HG03457 (cell line): ENCODE data around the gene PADI2.

Experiments
- ATAC-seq: cut with Tn5 transposase; IDR thresholded peaks from one replicate; pipeline ENCODE4 v1.9.1; 2021; ENCODE audit warnings: moderate number of reproducible peaks; ENCODE audit not compliant: unreplicated experiment

The PADI2 gene

GRCh38 chr1:17140279-17140678 is 21.0 kb upstream of the PADI2 start:
- ATAC-seq: no peak

- no peak for ATAC-seq
These were observed 20.4 kb upstream of the PADI2 start for GRCh38 chr1:17139637-17140036.

- ATAC-seq: no peak
These were observed 18.2 kb upstream of the PADI2 start for GRCh38 chr1:17137441-17137840.

DNA sequence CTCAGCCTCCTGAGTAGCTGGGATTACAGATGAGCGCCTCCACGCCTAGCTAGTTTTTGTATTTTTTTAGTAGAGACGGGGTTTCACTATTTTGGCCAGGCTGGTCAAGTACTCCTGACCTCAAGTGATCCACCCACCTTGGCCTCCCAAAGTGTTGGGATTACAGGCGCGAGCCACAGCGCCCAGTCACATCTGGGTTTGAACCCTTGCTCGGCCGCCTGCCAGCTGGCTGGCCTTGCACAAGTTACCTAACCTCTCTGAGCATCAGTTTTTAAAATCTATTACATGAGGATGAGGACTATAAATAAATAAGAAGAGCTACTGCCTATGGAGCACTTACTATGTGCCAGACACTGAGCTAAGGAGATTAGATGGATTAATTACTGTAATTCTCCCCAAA is 17.7 kb upstream of the PADI2 start:
- no peak for ATAC-seq

DNA sequence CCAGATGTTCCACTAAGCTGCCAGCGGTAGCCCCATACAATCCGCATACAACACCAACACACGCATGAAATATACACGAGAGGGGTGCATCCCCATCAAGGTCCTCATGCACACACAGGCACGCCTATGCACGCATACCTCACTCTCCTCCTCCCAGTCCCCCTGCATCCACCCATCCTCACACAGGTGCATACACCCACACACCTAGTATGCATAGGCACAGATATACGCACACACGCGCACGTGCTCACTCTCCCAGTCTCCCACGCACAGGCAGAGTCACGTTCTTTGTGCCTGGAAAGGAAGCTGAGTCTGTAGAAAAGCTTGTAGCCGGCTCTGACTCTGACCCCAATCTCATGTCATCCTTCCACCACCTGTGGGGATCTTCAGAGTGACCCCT is 16.9 kb upstream of the PADI2 start:
- ATAC-seq: no peak

- ATAC-seq: no peak
These were observed 16.3 kb upstream of the PADI2 start for GRCh38 chr1:17135530-17135929.

- ATAC-seq: no peak
These were observed 15.5 kb upstream of the PADI2 start for GRCh38 chr1:17134724-17135123.

- no peak for ATAC-seq
These were observed 14.8 kb upstream of the PADI2 start for GRCh38 chr1:17134034-17134433.

- no peak for ATAC-seq
These were observed 10.9 kb upstream of the PADI2 start for GRCh38 chr1:17130138-17130635.

DNA sequence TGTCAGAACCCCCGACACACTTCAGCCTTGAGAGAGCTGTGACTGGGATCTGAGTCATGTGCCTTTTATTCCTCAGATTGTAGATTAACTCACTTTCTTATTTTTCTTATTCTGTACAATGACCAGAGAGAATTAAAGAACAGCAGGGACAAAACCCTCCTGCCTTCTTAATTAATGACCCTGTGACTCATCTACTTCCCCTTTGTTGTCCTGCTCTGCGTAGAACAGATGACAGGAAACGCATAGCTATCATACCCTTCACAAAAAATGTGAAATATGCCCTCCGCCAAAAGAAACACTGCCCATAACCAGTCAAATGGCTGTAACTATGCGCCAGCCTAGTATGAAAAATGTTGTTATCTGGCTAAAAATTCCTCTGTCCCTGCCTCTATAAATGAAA is 9.1 kb upstream of the PADI2 start:
- ATAC-seq: no peak

DNA sequence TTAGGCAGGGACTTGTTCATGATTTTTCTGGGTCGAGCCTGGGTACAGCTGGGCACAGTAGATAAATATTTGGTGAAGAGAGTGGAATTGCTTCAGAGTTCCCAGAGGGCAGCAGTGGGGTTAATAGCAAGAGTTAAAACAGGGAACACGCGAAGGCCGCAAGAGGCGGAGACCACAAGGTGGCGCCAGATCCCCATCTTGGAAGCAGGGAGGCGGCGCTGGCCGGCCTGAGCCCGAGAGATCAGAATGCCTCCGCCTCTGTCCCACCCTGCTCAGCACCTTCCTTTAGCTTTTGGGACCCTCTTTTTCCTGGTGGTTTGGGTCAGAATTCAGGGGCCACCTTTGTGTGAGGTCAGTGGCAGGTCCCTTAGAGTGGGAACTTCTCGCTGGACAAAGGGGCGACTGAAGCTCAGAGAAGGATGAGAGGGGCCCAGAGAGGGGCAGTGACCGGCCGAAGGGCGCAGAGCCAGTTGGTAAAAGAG is 6.5 kb upstream of the PADI2 start:
- ATAC-seq: no peak

GRCh38 chr1:17123196-17124045 is 4.2 kb upstream of the PADI2 start:
- ATAC-seq: no peak

GRCh38 chr1:17122521-17123164 is 3.4 kb upstream of the PADI2 start:
- no peak for ATAC-seq

DNA sequence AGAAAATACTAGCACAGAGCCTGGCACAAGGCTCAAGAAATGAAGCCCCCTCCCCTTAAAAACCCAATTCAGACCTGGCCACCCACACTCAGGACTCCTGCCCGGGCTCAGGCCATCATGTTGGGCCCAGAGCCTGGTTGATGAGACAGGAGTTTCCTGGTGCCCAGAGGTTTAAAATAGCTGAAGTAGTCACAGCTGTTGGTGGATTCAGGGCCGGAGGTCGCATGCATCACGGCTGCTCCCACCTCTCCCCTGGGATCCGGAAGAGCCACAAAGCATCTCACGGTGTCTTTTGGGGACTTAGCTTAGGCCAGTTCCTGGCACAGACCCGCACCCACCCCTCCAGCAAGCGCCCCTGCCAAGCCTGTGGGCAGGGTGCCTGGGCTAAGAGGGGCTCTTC is 2.6 kb upstream of the PADI2 start:
- ATAC-seq: no peak

GRCh38 chr1:17120962-17121837 is 1.9 kb upstream of the PADI2 start:
- ATAC-seq: no peak

DNA sequence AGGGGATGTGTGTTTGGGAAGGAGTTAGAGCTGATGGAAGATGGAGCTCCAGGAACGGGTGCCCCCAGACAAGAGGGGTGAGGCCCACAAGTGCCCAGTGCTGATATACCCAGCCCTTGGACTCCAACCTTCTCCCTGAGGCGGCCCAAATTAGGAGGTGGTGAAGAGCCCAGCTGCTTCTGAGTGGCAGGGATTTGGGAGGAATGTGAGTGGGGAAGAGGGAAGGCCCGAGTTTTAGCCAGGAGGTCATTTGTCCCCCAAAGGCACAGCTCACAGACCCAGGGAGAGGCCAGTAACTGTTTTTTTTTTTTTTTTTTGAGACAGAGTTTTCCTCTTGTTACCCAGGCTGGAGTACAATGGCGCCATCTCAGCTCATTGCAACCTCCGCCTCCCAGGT is 1.2 kb upstream of the PADI2 start:
- ATAC-seq: no peak

GRCh38 chr1:17119773-17120480 is 676 bp upstream of the PADI2 start:
- ATAC-seq: no peak

- no peak for ATAC-seq
These were observed 560 bp downstream of the PADI2 start for GRCh38 chr1:17118706-17119075.

DNA sequence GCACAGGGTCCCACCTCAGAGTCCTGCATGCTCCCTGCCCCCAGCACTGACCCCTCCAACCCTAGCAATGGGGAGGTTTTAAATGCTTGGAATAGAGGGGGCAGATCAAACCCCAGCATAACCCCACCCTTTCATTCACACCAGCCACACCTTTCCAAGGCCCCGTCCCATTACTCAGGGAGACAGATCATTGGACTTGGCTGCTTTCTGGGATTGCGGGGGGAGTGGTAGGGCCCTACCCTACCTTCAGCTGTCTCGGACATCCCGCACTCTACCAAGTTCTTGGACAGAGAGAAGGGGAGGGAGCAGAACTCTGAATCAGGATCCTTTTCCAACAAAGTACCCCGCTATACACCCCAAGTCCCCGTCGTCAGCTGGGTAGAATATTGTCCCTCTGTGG is 983 bp downstream of the PADI2 start:
- ATAC-seq: no peak

GRCh38 chr1:17117451-17118265 is 1.6 kb downstream of the PADI2 start:
- no peak for ATAC-seq
